ENCODE results near the gene RND2.

Gene RND2

GRCh38 chr17:43018932-43019331, 6.1 kb upstream of the RND2 start:
- H3K4me2 ChIP-seq (ENCODE audit: low read length, poor library complexity, severe bottlenecking), result no peak overlapping the region
- H2BK12ac ChIP-seq (ENCODE audit: low read length in 2 of 2), result no peak overlapping the region
- WGBS, result 73% methylated on average over 4 of the region's 4 CpGs
- no peaks in the 10 kb centered on the region for H3K9me3 ChIP-seq (ENCODE audit: control insufficient read depth, low read length)
- H2AFZ ChIP-seq (ENCODE audit: low read depth, low read length), result no peak overlapping the region
- DNase-seq, result peak; percentile 82
- no peak overlapping the region for H3K27ac ChIP-seq (ENCODE audit: low read length, poor library complexity, severe bottlenecking)
- H2BK15ac ChIP-seq (ENCODE audit: low read depth, poor library complexity, severe bottlenecking), result no peak overlapping the region
- peak overlapping the region; percentile 96 for H3K9ac ChIP-seq (ENCODE audit: low read length)
- no peak overlapping the region for H3K23ac ChIP-seq (ENCODE audit: low read length in 2 of 2)
- no peak overlapping the region for H2BK120ac ChIP-seq (ENCODE audit: low read depth, low read length)
- peaks cover 25% of the 10 kb centered on the region for H3K79me1 ChIP-seq (replicated peaks; ENCODE audit: low read length, poor library complexity, severe bottlenecking)
- H2BK5ac ChIP-seq (ENCODE audit: low read depth, low read length, poor library complexity, severe bottlenecking), result no peak overlapping the region
- no peak overlapping the region for H3K4ac ChIP-seq (ENCODE audit: low read depth in 1 of 2, low read length in 2 of 2)
- H3K4me1 ChIP-seq (ENCODE audit: control insufficient read depth, insufficient read depth, low read depth, low read length), result peaks cover 25% of the 10 kb centered on the region
- no peak overlapping the region for H4K91ac ChIP-seq (ENCODE audit: low read length)
- no peak overlapping the region for H2AK5ac ChIP-seq (ENCODE audit: low read length, severe bottlenecking)
- no peaks in the 10 kb centered on the region for H3K27me3 ChIP-seq (ENCODE audit: control insufficient read depth in 1 of 2, insufficient read depth in 1 of 2, low read length in 2 of 2)
- peak overlapping the region in 1 of 2 experiments; percentile 99 for H3K4me3 ChIP-seq (ENCODE audit: insufficient read depth in 1 of 2, low read depth in 1 of 2, low read length in 2 of 2)
- no peak overlapping the region for H3K18ac ChIP-seq (ENCODE audit: low read depth in 1 of 2, low read length in 2 of 2)
- H4K8ac ChIP-seq (ENCODE audit: low read length), result no peak overlapping the region
- no peak overlapping the region for H3K14ac ChIP-seq (ENCODE audit: low read length in 2 of 2)
- H3K36me3 ChIP-seq (ENCODE audit: control insufficient read depth in 1 of 2, insufficient read depth in 2 of 2, low read depth in 1 of 2, low read length in 2 of 2), result peaks cover 49 to 61% of the 10 kb centered on the region in 2 experiments

- no peak overlapping the region for H3K23ac ChIP-seq (ENCODE audit: low read length in 2 of 2)
- no peak overlapping the region for H2BK120ac ChIP-seq (ENCODE audit: low read depth, low read length)
- H3K4me3 ChIP-seq (ENCODE audit: insufficient read depth in 1 of 2, low read depth in 1 of 2, low read length in 2 of 2), result peak overlapping the region in 1 of 2 experiments; percentile 99
- H3K14ac ChIP-seq (ENCODE audit: low read length in 2 of 2), result no peak overlapping the region
- H3K27me3 ChIP-seq (ENCODE audit: control insufficient read depth in 1 of 2, insufficient read depth in 1 of 2, low read length in 2 of 2), result no peaks in the 10 kb centered on the region
- peaks cover 44 to 56% of the 10 kb centered on the region in 2 experiments for H3K36me3 ChIP-seq (ENCODE audit: control insufficient read depth in 1 of 2, insufficient read depth in 2 of 2, low read depth in 1 of 2, low read length in 2 of 2)
- no peak overlapping the region for H4K8ac ChIP-seq (ENCODE audit: low read length)
- H3K79me1 ChIP-seq (replicated peaks; ENCODE audit: low read length, poor library complexity, severe bottlenecking), result peaks cover 24% of the 10 kb centered on the region
- no peaks in the 10 kb centered on the region for H3K9me3 ChIP-seq (ENCODE audit: control insufficient read depth, low read length)
- H2AFZ ChIP-seq (ENCODE audit: low read depth, low read length), result no peak overlapping the region
- H2BK12ac ChIP-seq (ENCODE audit: low read length in 2 of 2), result peak overlapping the region; percentile 43 to 69
- no peak overlapping the region for H4K91ac ChIP-seq (ENCODE audit: low read length)
- WGBS, result 35% methylated on average over 6 of the region's 7 CpGs
- peaks cover 25% of the 10 kb centered on the region for H3K4me1 ChIP-seq (ENCODE audit: control insufficient read depth, insufficient read depth, low read depth, low read length)
- H3K27ac ChIP-seq (ENCODE audit: low read length, poor library complexity, severe bottlenecking), result no peak overlapping the region
- no peak overlapping the region for H2AK5ac ChIP-seq (ENCODE audit: low read length, severe bottlenecking)
- H3K9ac ChIP-seq (ENCODE audit: low read length), result peak overlapping the region; percentile 96
- no peak overlapping the region for H3K4me2 ChIP-seq (ENCODE audit: low read length, poor library complexity, severe bottlenecking)
- peak overlapping the region; percentile 10 to 44 for H3K18ac ChIP-seq (ENCODE audit: low read depth in 1 of 2, low read length in 2 of 2)
- DNase-seq, result peak; percentile 54
- H3K4ac ChIP-seq (ENCODE audit: low read depth in 1 of 2, low read length in 2 of 2), result peak overlapping the region; percentile 5 to 79
- H2BK15ac ChIP-seq (ENCODE audit: low read depth, poor library complexity, severe bottlenecking), result peak overlapping the region; percentile 15
- H2BK5ac ChIP-seq (ENCODE audit: low read depth, low read length, poor library complexity, severe bottlenecking), result no peak overlapping the region
Measured at GRCh38 chr17:43019418-43019817, 5.6 kb upstream of the RND2 start.

GRCh38 chr17:43020030-43020621, 4.9 kb upstream of the RND2 start:
- Histone ChIP-seq H3K79me1 (replicated peaks; ENCODE audit: low read length, poor library complexity, severe bottlenecking) (peaks cover 19% of the 10 kb centered on the region), H3K36me3 (ENCODE audit: control insufficient read depth in 1 of 2, insufficient read depth in 2 of 2, low read depth in 1 of 2, low read length in 2 of 2) (peaks cover 37 to 49% of the 10 kb centered on the region in 2 experiments), H3K4me3 (ENCODE audit: insufficient read depth in 1 of 2, low read depth in 1 of 2, low read length in 2 of 2) (peak overlapping the region in 1 of 2 experiments; percentile 99), H3K27ac (ENCODE audit: low read length, poor library complexity, severe bottlenecking) (no peak overlapping the region), H3K4ac (ENCODE audit: low read depth in 1 of 2, low read length in 2 of 2) (peak overlapping the region in 1 of 2 experiments; percentile 20), H3K18ac (ENCODE audit: low read depth in 1 of 2, low read length in 2 of 2) (peak overlapping the region; percentile 44 to 77), H3K14ac (ENCODE audit: low read length in 2 of 2) (no peak overlapping the region), H2BK15ac (ENCODE audit: low read depth, poor library complexity, severe bottlenecking) (peak overlapping the region; percentile 65), H3K9ac (ENCODE audit: low read length) (peak overlapping the region; percentile 96), H2AK5ac (ENCODE audit: low read length, severe bottlenecking) (peak overlapping the region; percentile 33), H3K9me3 (ENCODE audit: control insufficient read depth, low read length) (no peaks in the 10 kb centered on the region), H2BK120ac (ENCODE audit: low read depth, low read length) (no peak overlapping the region), H3K27me3 (ENCODE audit: control insufficient read depth in 1 of 2, insufficient read depth in 1 of 2, low read length in 2 of 2) (no peaks in the 10 kb centered on the region), H4K8ac (ENCODE audit: low read length) (peak overlapping the region; percentile 8), H2AFZ (ENCODE audit: low read depth, low read length) (no peak overlapping the region), H2BK12ac (ENCODE audit: low read length in 2 of 2) (peak overlapping the region in 1 of 2 experiments; percentile 43), H3K4me2 (ENCODE audit: low read length, poor library complexity, severe bottlenecking) (peak overlapping the region; percentile 31), H3K4me1 (ENCODE audit: control insufficient read depth, insufficient read depth, low read depth, low read length) (peaks cover 27% of the 10 kb centered on the region), H3K23ac (ENCODE audit: low read length in 2 of 2) (peak overlapping the region in 1 of 2 experiments; percentile 60), H4K91ac (ENCODE audit: low read length) (peak overlapping the region; percentile 18), H2BK5ac (ENCODE audit: low read depth, low read length, poor library complexity, severe bottlenecking) (no peak overlapping the region)
- 40% methylated on average over 3 of the region's 6 CpGs for WGBS
- DNase-seq, result no peak

- Histone ChIP-seq H3K4ac (ENCODE audit: low read depth in 1 of 2, low read length in 2 of 2) (peak overlapping the region; percentile 64 to 79), H3K36me3 (ENCODE audit: control insufficient read depth in 1 of 2, insufficient read depth in 2 of 2, low read depth in 1 of 2, low read length in 2 of 2) (peaks cover 27 to 40% of the 10 kb centered on the region in 2 experiments), H3K4me1 (ENCODE audit: control insufficient read depth, insufficient read depth, low read depth, low read length) (peaks cover 24% of the 10 kb centered on the region), H2AK5ac (ENCODE audit: low read length, severe bottlenecking) (no peak overlapping the region), H3K27ac (ENCODE audit: low read length, poor library complexity, severe bottlenecking) (peak overlapping the region; percentile 36), H2BK5ac (ENCODE audit: low read depth, low read length, poor library complexity, severe bottlenecking) (no peak overlapping the region), H3K18ac (ENCODE audit: low read depth in 1 of 2, low read length in 2 of 2) (peak overlapping the region; percentile 98 to 99), H4K8ac (ENCODE audit: low read length) (peak overlapping the region; percentile 94), H2BK12ac (ENCODE audit: low read length in 2 of 2) (peak overlapping the region in 1 of 2 experiments; percentile 60), H3K14ac (ENCODE audit: low read length in 2 of 2) (peak overlapping the region in 1 of 2 experiments; percentile 99), H2BK15ac (ENCODE audit: low read depth, poor library complexity, severe bottlenecking) (no peak overlapping the region), H3K4me3 (ENCODE audit: insufficient read depth in 1 of 2, low read depth in 1 of 2, low read length in 2 of 2) (peak overlapping the region; percentile 95 to 99), H3K27me3 (ENCODE audit: control insufficient read depth in 1 of 2, insufficient read depth in 1 of 2, low read length in 2 of 2) (no peaks in the 10 kb centered on the region), H2BK120ac (ENCODE audit: low read depth, low read length) (peak overlapping the region; percentile 96), H3K23ac (ENCODE audit: low read length in 2 of 2) (no peak overlapping the region), H3K9me3 (ENCODE audit: control insufficient read depth, low read length) (no peaks in the 10 kb centered on the region), H3K4me2 (ENCODE audit: low read length, poor library complexity, severe bottlenecking) (peak overlapping the region; percentile 77), H3K79me1 (replicated peaks; ENCODE audit: low read length, poor library complexity, severe bottlenecking) (peaks cover 15% of the 10 kb centered on the region), H3K9ac (ENCODE audit: low read length) (peak overlapping the region; percentile 96), H2AFZ (ENCODE audit: low read depth, low read length) (peak overlapping the region; percentile 43), H4K91ac (ENCODE audit: low read length) (peak overlapping the region; percentile 99)
- peak; percentile 91 for DNase-seq
- whole genome bisulfite sequencing, result 19% methylated on average over 7 of the region's 40 CpGs
Measured at GRCh38 chr17:43020789-43021740, 4.0 kb upstream of the RND2 start.
